K562 (cell line): ENCODE measurements around the gene SRBD1. TPM values are rescaled to one million over a fixed set of nuclear protein-coding genes. Genes with fewer than 3 reads are reported as not detected.

ENCODE experiments used
- ELF1 ChIP-seq: fragments of 200-800 bp; sonication (Bioruptor generic); IDR thresholded peaks from 2 replicates; pipeline ENCODE4 v1.6.1; 2016; ENCODE audit warnings: missing genetic modification characterization, missing compliant biosample characterization
- HMBOX1 ChIP-seq: sonication (generic); IDR thresholded peaks from 2 replicates; pipeline ENCODE4 v1.6.1; 2016
- HNRNPL ChIP-seq: fragments of 200-400 bp; formaldehyde crosslinking; IDR thresholded peaks from 2 replicates; pipeline ENCODE4 v1.6.1; 2017; ENCODE audit warnings: low read depth, mild to moderate bottlenecking, low read length
- MCM2 ChIP-seq: fragments of 450-650 bp; IDR thresholded peaks from 2 replicates; pipeline ENCODE4 v1.6.1; 2017; ENCODE audit warnings: low read depth, mild to moderate bottlenecking
- NFIX ChIP-seq: fragments of 250-450 bp; sonication (Bioruptor Pico); IDR thresholded peaks from 2 replicates; pipeline ENCODE4 v1.4.0; 2020; ENCODE audit warnings: low read depth, mild to moderate bottlenecking, moderate library complexity
- PML ChIP-seq: IDR thresholded peaks from 2 replicates; pipeline ENCODE4 v1.6.1; 2012; ENCODE audit warnings: low read length, inconsistent platforms
- RAD21 ChIP-seq, 2 experiments: fragments of 250-450 bp in 1 of 2; fragments of 450-650 bp in 1 of 2; sonication (Bioruptor Pico) in 1 of 2; formaldehyde crosslinking in 1 of 2; IDR thresholded peaks in 1 of 2; conservative IDR thresholded peaks in 1 of 2; 2 replicates each; pipeline versions ENCODE4 v1.4.0 to v1.8.0; 2020 to 2022; ENCODE audit warnings: mild to moderate bottlenecking in 2 of 2, moderate library complexity in 1 of 2
- RAD51 ChIP-seq: fragments of 450-650 bp; IDR thresholded peaks from 2 replicates; pipeline ENCODE4 v1.7.1; 2016; ENCODE audit warnings: low read depth, mild to moderate bottlenecking, borderline replicate concordance
- RBM25 ChIP-seq: fragments of 200-400 bp; formaldehyde crosslinking; IDR thresholded peaks from 2 replicates; pipeline ENCODE4 v1.6.1; 2018; ENCODE audit warnings: low read length, low read depth, moderate library complexity; ENCODE audit not compliant: severe bottlenecking
- SMAD4 ChIP-seq: fragments of 250-450 bp; sonication (Bioruptor Pico); conservative IDR thresholded peaks from 2 replicates; pipeline ENCODE4 v1.8.0; 2021; ENCODE audit warnings: inconsistent platforms, mild to moderate bottlenecking, moderate library complexity
- TEAD4 ChIP-seq, 2 experiments: sonication (generic) in 1 of 2; formaldehyde crosslinking in 1 of 2; IDR thresholded peaks; 2 replicates each; pipeline versions ENCODE4 v1.6.1 to v1.8.0; 2012 to 2022; ENCODE audit warnings: borderline replicate concordance in 1 of 2, inconsistent platforms in 1 of 2, low read length in 1 of 2, mild to moderate bottlenecking in 1 of 2, missing genetic modification reagents in 1 of 2
- U2AF2 ChIP-seq: fragments of 200-400 bp; formaldehyde crosslinking; optimal IDR thresholded peaks from 2 replicates; pipeline ENCODE3; 2017; ENCODE audit warnings: low read depth, mild to moderate bottlenecking, low read length
- ZNF407 ChIP-seq: fragments of 450-650 bp; IDR thresholded peaks from 2 replicates; pipeline ENCODE4 v1.6.1; 2016; ENCODE audit warnings: low read depth
- ZNF408 ChIP-seq: fragments of 250-450 bp; sonication (Bioruptor Pico); IDR thresholded peaks from 2 replicates; pipeline ENCODE4 v1.4.0; 2020; ENCODE audit warnings: low read depth, mild to moderate bottlenecking, moderate library complexity
- ZNF41 ChIP-seq: fragments of 250-450 bp; sonication (Bioruptor Pico); conservative IDR thresholded peaks from 2 replicates; pipeline ENCODE4 v1.4.0; 2020; ENCODE audit warnings: mild to moderate bottlenecking
- ZNF586 ChIP-seq: fragments of 450-650 bp; formaldehyde crosslinking; conservative IDR thresholded peaks from 2 replicates; pipeline ENCODE4 v1.4.0; 2020; ENCODE audit warnings: mild to moderate bottlenecking, moderate library complexity
- polyA plus RNA-seq, 8 experiments: library from polyadenylated mRNA; depleted of rRNA in 4 of 8; stranded (reverse) in 5 of 8; unstranded in 3 of 8; fragments of >200 nt; fragmentation: Nextera tagmentation in 2 of 8; fragmentation: Illumina TruSeq in 1 of 8; extraction: Ambion mirVana in 2 of 8; extraction: Trizol in 1 of 8; gene quantifications; 2 replicates each; pipeline versions ENCODE4 v1.2.1 to v1.2.3, GENCODE V29; 2011 to 2014; ENCODE audit warnings: inconsistent platforms in 1 of 8, missing spikeins in 1 of 8
- total RNA-seq, 7 experiments: library from RNA; depleted of rRNA in 6 of 7; stranded (reverse); fragments of >200 nt in 6 of 7; fragmentation: Illumina TruSeq in 2 of 7; extraction: Trizol in 2 of 7; gene quantifications; 2 replicates each; pipeline versions ENCODE4 v1.2.1 to v1.2.3, GENCODE V29; 2011 to 2021; ENCODE audit warnings: low replicate concordance in 1 of 7

SRBD1 gene
- total and polyA plus RNA-seq, 9 of the 15 experiments (the other 6 are each of a cell fraction or from before 2014, with no cell fraction given) = 6.9 to 23.2 (median 14.7) TPM

- no peak for TF ChIP-seq PML
- no peak for TF ChIP-seq ZNF408 (CRISPR knock-in tag)
- TF ChIP-seq RBM25 = no peak
- peak; percentile 11 to 33; a peak in 2 of 4 replicates for TF ChIP-seq RAD21 (CRISPR knock-in tag; conservative IDR thresholded peaks at IDR 0.05 in 1 of 2, IDR thresholded peaks at IDR 0.05 in 1 of 2)
- TF ChIP-seq TEAD4 (IDR thresholded peaks at IDR 0.05; ENCODE audit: low read length) = peak; percentile 46; the same call in 1 of the 2 replicates
- TF ChIP-seq TEAD4 (CRISPR knock-in tag; IDR thresholded peaks at IDR 0.05; ENCODE audit: borderline replicate concordance) = no peak
- no peak for TF ChIP-seq ZNF586 (CRISPR knock-in tag)
- TF ChIP-seq U2AF2 = no peak
- TF ChIP-seq HNRNPL = no peak
- TF ChIP-seq SMAD4 (CRISPR knock-in tag) = peak; percentile 35; the same call in 1 of the 2 replicates
- TF ChIP-seq NFIX (CRISPR knock-in tag) = no peak
- 0 out of 2 replicates have a peak, but pooled peaks have one; percentile 30 for TF ChIP-seq ELF1 (tag)
- TF ChIP-seq HMBOX1 = no peak
- no peak for TF ChIP-seq ZNF407
- TF ChIP-seq RAD51 = no peak
- no peak for TF ChIP-seq ZNF41 (CRISPR knock-in tag)
- TF ChIP-seq MCM2 = no peak
Observed at GRCh38 chr2:45607701-45608100, 3.4 kb downstream of the SRBD1 start (continued).
